Lower lobe of right lung (tissue), 2 donors: ENCODE measurements around the gene SMARCB1. TPM values are rescaled to one million over a fixed set of nuclear protein-coding genes. Genes with fewer than 3 reads are reported as not detected.

Experiments used
- ATAC-seq, 2 donors: fragments of 200-7000 bp; cut with Tn5 transposase; one replicate each; pipeline ENCODE4 v1.9.1; 2020 to 2022; ENCODE audit warnings: mild to moderate bottlenecking in 2 of 2, moderate library complexity in 2 of 2
- DNase-seq: peaks from one replicate; pipeline ENCODE4 v3.0.0-alpha.2; 2020
- H3K27ac ChIP-seq: fragments of 200-600 bp; one replicate; pipeline ENCODE4 v1.8.0; 2022
- H3K27me3 ChIP-seq: fragments of 200-600 bp; one replicate; pipeline ENCODE4 v1.8.0; 2022; ENCODE audit warnings: low read depth
- H3K36me3 ChIP-seq: fragments of 200-600 bp; one replicate; pipeline ENCODE4 v1.8.0; 2022; ENCODE audit warnings: mild to moderate bottlenecking
- H3K4me1 ChIP-seq: fragments of 200-600 bp; one replicate; pipeline ENCODE4 v1.8.0; 2022
- H3K4me3 ChIP-seq: fragments of 200-600 bp; one replicate; pipeline ENCODE4 v1.8.0; 2022; ENCODE audit warnings: mild to moderate bottlenecking
- H3K9me3 ChIP-seq: fragments of 200-600 bp; one replicate; pipeline ENCODE4 v1.8.0; 2022
- intact Hi-C: fragments of 100-400 bp; cut with DNase I; formaldehyde crosslinking; loops from one replicate; pipeline ENCODE4 v1.11.0; 2022
- total RNA-seq: library from RNA; stranded (reverse); fragmentation: NEBNext Ultra II Directional; extraction: Animal tissue kit (Norgen Biotek cat#: 25700); gene quantifications from one replicate; pipeline ENCODE4 v1.2.1, GENCODE V29; 2021
- TF ChIP-seq, protein P1 (sequence below): fragments of 200-600 bp; IDR thresholded peaks from one replicate; pipeline ENCODE4 v1.8.0; 2022; ENCODE audit warnings: antibody characterized with exemption, mild to moderate bottlenecking
- donor health status: DM: no; HTN: yes; CAD: no; lungs with severe emphysema.

The SMARCB1 gene
- total RNA-seq, 1 donor from 2014 or later, result 61.3 TPM

DNA sequence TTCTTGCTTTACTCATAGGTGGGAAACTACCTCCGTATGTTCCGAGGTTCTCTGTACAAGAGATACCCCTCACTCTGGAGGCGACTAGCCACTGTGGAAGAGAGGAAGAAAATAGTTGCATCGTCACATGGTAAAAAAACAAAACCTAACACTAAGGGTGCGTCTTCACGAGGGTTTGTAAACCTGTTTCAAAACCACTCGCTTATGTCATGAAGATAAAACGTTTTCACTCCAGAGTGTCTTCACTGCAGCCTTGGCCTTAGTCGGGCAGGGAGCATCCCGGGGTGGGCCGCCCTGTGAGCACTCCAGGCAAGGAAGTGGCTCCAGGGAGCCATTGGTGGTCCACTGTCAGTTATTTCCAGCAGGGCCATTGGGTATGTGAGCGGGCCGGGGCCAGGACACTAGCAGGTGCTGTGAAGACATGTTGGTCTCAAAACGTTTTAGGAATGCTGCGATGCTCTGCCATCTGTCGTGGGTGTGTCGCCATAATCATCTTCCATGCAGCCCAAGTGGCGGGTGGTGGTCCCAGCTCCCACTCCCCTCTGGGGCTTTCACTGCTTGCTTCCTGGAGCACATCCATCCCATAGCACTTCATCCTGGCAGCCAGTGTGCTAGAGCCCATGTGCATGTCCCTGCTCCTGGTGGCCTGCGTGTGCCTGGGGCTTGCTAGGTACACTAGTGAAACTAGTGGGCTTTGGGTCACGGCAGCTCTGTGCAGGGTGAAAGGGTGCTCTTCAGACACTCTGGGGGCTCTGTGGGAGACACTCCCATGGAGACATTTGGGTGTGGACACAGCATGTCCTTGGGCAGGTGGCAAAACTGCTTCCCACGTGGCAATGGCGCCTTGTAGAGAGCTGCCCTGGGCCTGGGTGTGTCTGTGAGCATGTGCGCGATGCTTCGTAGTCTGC, 5.2 kb downstream of the SMARCB1 start:
- peaks cover 28% of the 10 kb centered on the region for H3K4me1 ChIP-seq
- ATAC-seq (no peak), DNase-seq (peak; percentile 29)
- H3K36me3 ChIP-seq, result peaks cover 65% of the 10 kb centered on the region
- H3K27me3 ChIP-seq, result no peaks in the 10 kb centered on the region
- intact Hi-C loops, result no loop called here
- H3K9me3 ChIP-seq, result no peaks in the 10 kb centered on the region
- no peak overlapping the region for H3K27ac ChIP-seq
- no peak overlapping the region for H3K4me3 ChIP-seq
- TF ChIP-seq, protein P1, sequence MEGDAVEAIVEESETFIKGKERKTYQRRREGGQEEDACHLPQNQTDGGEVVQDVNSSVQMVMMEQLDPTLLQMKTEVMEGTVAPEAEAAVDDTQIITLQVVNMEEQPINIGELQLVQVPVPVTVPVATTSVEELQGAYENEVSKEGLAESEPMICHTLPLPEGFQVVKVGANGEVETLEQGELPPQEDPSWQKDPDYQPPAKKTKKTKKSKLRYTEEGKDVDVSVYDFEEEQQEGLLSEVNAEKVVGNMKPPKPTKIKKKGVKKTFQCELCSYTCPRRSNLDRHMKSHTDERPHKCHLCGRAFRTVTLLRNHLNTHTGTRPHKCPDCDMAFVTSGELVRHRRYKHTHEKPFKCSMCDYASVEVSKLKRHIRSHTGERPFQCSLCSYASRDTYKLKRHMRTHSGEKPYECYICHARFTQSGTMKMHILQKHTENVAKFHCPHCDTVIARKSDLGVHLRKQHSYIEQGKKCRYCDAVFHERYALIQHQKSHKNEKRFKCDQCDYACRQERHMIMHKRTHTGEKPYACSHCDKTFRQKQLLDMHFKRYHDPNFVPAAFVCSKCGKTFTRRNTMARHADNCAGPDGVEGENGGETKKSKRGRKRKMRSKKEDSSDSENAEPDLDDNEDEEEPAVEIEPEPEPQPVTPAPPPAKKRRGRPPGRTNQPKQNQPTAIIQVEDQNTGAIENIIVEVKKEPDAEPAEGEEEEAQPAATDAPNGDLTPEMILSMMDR, result no peak

DNA sequence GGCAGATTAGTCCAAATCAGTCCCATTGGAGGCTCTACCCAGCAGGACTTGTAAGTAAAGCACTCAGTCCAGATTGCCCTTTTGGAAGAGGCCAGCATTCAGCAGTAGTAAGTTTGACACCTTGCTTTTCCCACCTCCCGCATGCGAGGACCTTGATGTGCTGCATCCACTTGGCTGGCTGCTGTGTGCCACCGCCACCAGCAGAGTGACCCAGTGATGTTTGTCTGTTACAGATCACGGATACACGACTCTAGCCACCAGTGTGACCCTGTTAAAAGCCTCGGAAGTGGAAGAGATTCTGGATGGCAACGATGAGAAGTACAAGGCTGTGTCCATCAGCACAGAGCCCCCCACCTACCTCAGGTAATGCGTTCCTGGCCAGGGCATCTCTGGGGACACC, 6.6 kb downstream of the SMARCB1 start:
- H3K4me1 ChIP-seq, result peaks cover 19% of the 10 kb centered on the region
- intact Hi-C loops, result no loop called here
- H3K27me3 ChIP-seq, result no peaks in the 10 kb centered on the region
- DNase-seq (peak; percentile 13), ATAC-seq (no peak)
- H3K36me3 ChIP-seq, result peaks cover 73% of the 10 kb centered on the region
- no peaks in the 10 kb centered on the region for H3K9me3 ChIP-seq
- TF ChIP-seq, protein P1, result no peak
- no peak overlapping the region for H3K4me3 ChIP-seq
- no peak overlapping the region for H3K27ac ChIP-seq

DNA sequence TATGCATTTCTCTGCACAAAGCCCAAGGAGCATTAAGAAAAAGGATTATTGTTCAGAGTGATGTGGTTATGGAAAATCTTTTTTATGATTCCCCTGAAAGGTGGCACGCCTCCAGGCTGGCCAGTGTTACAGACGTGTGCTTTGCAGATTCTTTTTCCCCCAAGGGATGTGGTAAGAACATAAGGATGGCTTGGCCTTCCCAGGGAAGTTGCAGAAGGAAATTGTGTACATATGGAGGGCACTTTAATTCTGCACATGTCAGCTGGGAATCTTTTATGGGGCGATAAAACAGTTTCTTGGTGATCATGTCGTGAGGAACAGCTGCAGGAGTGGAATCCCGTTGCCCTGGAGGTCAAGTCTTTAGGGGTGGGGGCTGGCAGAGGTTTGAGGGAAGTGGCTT, 9.7 kb downstream of the SMARCB1 start:
- Histone ChIP-seq H3K27ac (no peak overlapping the region), H3K36me3 (peaks cover 90% of the 10 kb centered on the region), H3K4me3 (no peak overlapping the region), H3K4me1 (no peaks in the 10 kb centered on the region), H3K9me3 (no peaks in the 10 kb centered on the region), H3K27me3 (no peaks in the 10 kb centered on the region)
- ATAC-seq (no peak), DNase-seq (peak; percentile 9)
- TF ChIP-seq, protein P1, result no peak
- intact Hi-C loops, result no loop called here

DNA sequence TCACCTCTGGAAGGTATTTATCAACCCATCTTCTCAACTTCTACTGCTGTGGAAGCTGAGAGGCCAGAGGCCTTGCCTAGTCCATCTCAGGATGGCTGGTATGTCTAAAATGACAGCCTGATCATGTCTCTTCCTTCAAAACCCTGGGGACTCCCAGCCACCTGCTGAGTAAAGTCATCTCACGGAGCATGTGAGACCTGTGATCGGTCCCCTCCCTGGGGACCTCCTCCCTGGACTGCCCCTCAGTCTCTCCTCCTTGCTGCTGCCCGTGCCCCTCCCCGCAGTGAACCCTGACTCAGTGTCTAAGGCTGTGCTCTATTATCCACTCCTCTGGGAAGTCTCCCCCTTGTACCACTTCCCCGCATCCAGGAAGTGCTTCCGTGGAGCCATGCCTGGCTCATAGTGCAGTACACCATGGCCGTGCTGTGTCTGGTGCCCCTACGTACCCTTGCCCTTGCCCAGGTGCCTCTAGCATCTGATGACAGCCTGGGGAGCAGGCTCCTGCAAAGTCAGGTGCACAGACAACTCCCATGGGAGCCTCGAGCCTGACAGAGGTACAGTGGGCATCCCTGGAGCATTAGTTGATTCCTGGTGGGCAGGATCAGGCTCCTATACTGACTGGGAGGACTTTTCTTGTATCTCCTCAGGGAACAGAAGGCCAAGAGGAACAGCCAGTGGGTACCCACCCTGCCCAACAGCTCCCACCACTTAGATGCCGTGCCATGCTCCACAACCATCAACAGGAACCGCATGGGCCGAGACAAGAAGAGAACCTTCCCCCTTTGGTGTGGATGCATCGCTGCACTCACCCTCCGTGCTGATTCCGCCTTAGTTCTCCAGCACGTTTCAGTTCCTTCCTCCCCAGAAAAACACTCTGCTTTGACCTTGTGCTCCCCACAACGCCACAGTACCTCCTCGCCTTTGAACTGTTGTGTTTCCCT, 13.8 kb downstream of the SMARCB1 start:
- peak; percentile 30 for DNase-seq
- H3K4me3 ChIP-seq, result no peak overlapping the region
- peak in 1 of 2 donors; percentile 6 for ATAC-seq
- H3K27ac ChIP-seq, result no peak overlapping the region
- no peaks in the 10 kb centered on the region for H3K27me3 ChIP-seq
- H3K9me3 ChIP-seq, result no peaks in the 10 kb centered on the region
- intact Hi-C loops, result no loop called here
- H3K36me3 ChIP-seq, result peaks cover 90% of the 10 kb centered on the region
- H3K4me1 ChIP-seq, result no peaks in the 10 kb centered on the region
- TF ChIP-seq, protein P1, result no peak

DNA sequence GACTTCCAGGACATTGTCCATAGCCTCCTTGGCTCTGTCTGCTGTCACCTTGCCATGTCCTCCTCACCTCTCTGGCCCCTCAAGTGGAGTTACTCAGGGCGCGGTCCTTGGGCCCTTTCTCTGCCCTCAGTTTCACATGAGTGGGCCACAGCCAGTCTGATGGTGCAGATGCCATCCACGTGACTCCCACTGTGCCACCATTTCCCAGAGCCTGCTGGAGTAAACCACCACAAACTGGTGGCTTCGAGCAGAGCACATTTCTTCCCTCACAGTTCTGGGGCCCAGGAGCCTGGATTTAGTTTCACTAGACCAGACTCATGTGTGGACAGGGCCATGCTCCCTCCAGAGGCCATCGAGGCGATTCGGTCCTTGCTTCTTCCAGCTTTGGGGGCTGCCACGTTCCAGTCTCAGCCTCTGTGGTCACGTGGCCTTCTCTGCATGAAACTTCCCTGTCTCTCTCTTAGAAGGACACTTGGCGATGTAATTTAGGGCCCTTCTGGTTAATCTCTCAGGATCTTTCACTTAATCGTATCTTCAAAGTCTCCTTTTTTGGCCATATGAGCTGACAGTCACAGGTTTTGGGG, 14.6 kb downstream of the SMARCB1 start:
- DNase-seq (peak; percentile 19), ATAC-seq (no peak)
- TF ChIP-seq, protein P1, result no peak
- intact Hi-C loops, result no loop called here
- H3K4me1 ChIP-seq, result no peaks in the 10 kb centered on the region
- no peak overlapping the region for H3K27ac ChIP-seq
- no peak overlapping the region for H3K4me3 ChIP-seq
- H3K27me3 ChIP-seq, result no peaks in the 10 kb centered on the region
- H3K36me3 ChIP-seq, result peaks cover 90% of the 10 kb centered on the region
- no peaks in the 10 kb centered on the region for H3K9me3 ChIP-seq
